GM21576 (cell line): ENCODE measurements around the gene RENBP.

Source experiments
- ATAC-seq: cut with Tn5 transposase; IDR thresholded peaks from one replicate; pipeline ENCODE4 v1.9.1; 2021; ENCODE audit warnings: mild to moderate bottlenecking, moderate library complexity; ENCODE audit not compliant: unreplicated experiment

The RENBP gene

GRCh38 chrX:153934762-153935325 is 9.6 kb downstream of the RENBP start, which contains the start of gene NAA10:
Gene NAA10, minus strand, starts transcription at chrX:153935037. Its CDS starts 133 bp downstream, at chrX:153934904.
- peak; percentile 87 for ATAC-seq

GRCh38 chrX:153934148-153934761 is 10.2 kb downstream of the RENBP start:
- ATAC-seq: peak; percentile 4

- ATAC-seq: no peak
Observed at GRCh38 chrX:153933748-153934147, 10.7 kb downstream of the RENBP start.

GRCh38 chrX:153932220-153932915 is 12.1 kb downstream of the RENBP start:
- no peak for ATAC-seq

GRCh38 chrX:153931748-153932147 is 12.7 kb downstream of the RENBP start:
- ATAC-seq: no peak

- ATAC-seq: no peak
Observed at GRCh38 chrX:153931151-153931550, 13.3 kb downstream of the RENBP start.

- no peak for ATAC-seq
Observed at GRCh38 chrX:153930011-153930910, 14.2 kb downstream of the RENBP start.

- ATAC-seq: no peak
Observed at GRCh38 chrX:153929576-153929975, 14.9 kb downstream of the RENBP start.

- no peak for ATAC-seq
Observed at GRCh38 chrX:153928846-153929245, 15.6 kb downstream of the RENBP start.

- ATAC-seq: peak; percentile 78
Observed at GRCh38 chrX:153927922-153928760, 16.3 kb downstream of the RENBP start.

GRCh38 chrX:153927672-153927921 is 16.8 kb downstream of the RENBP start:
- no peak for ATAC-seq

GRCh38 chrX:153926858-153927671 is 17.4 kb downstream of the RENBP start:
- ATAC-seq: peak; percentile 43

- ATAC-seq: no peak
Observed at GRCh38 chrX:153926552-153926857, 17.9 kb downstream of the RENBP start.

GRCh38 chrX:153925739-153926551 is 18.5 kb downstream of the RENBP start, which contains the start of gene ARHGAP4:
Gene ARHGAP4, minus strand, starts transcription at chrX:153926264. Its CDS starts 62 bp downstream, at chrX:153926202.
- ATAC-seq: no peak

GRCh38 chrX:153925387-153925738 is 19.1 kb downstream of the RENBP start:
- no peak for ATAC-seq

- ATAC-seq: no peak
Observed at GRCh38 chrX:153924149-153924861, 20.1 kb downstream of the RENBP start.

GRCh38 chrX:153922932-153923857 is 21.2 kb downstream of the RENBP start:
- ATAC-seq: no peak
